Measurements from ENCODE around the gene MARCHF5.
"Not testable (repeated sequence)": the region's sequence is repeated elsewhere in the genome, so short reads cannot be mapped to it uniquely, and the experiment has no call there.

MARCHF5 gene

GRCh38 chr10:92305133-92306072 lies 14.4 kb downstream of the MARCHF5 start:
- DNase-seq = no peak

DNA sequence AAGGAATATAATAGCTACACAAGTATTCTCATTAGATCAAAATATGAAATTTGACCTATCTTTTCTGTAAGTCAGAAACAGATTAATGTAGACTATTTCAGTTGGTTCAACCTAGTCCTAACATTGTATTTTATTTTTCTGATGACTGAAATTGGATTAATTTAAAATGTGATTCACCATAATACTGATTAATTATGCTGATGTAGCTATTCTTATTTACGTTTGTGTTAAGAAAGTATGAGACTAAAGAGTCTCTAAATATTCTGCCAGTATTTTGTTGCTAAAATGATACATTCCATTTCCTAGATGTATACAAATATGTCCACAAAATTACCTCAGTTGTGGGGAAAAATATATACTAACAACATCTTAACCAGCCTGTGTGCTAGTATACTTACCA lies 18.3 kb downstream of the MARCHF5 start:
- no peak for DNase-seq

DNA sequence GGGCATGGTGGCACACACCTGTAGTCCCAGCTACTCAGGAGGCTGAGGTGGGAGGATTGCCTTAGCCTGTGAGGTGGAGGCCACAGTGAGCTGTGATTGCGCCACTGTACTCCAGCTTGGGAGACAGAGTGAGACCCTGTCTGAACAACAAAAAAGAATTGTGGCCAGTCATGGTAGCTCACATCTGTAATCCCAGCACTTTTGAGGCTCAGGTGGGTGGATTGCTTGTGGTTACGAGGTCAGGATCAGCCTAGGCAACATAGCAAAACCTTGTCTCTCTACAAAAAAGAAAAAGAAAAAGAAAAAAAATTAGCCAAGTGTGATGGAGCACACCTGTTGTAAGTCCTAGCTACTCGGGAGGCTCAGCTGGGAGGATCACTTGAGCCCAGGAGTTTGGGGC lies 22.8 kb downstream of the MARCHF5 start:
- DNase-seq = no peak

GRCh38 chr10:92316610-92317009 lies 25.6 kb downstream of the MARCHF5 start:
- no peak for DNase-seq

DNA sequence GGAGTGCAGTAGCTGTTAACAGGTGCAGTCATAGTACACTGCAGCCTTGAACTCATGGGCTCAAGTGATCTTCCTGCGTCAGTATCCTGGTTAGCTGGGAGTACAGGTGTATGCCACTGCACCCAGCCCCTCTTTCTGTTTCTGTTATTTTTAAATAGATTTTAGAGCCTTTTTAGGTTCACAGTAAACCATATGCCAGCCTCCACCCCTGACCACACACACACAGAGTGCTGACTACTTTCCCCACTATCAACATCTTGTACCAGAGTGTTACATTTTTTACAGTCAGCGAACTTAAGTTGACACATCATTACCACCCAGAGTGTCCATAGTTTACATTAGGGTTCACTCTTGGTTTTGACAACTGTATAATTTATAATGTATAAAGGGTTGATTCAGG lies 32.1 kb downstream of the MARCHF5 start:
- no peak for DNase-seq

DNA sequence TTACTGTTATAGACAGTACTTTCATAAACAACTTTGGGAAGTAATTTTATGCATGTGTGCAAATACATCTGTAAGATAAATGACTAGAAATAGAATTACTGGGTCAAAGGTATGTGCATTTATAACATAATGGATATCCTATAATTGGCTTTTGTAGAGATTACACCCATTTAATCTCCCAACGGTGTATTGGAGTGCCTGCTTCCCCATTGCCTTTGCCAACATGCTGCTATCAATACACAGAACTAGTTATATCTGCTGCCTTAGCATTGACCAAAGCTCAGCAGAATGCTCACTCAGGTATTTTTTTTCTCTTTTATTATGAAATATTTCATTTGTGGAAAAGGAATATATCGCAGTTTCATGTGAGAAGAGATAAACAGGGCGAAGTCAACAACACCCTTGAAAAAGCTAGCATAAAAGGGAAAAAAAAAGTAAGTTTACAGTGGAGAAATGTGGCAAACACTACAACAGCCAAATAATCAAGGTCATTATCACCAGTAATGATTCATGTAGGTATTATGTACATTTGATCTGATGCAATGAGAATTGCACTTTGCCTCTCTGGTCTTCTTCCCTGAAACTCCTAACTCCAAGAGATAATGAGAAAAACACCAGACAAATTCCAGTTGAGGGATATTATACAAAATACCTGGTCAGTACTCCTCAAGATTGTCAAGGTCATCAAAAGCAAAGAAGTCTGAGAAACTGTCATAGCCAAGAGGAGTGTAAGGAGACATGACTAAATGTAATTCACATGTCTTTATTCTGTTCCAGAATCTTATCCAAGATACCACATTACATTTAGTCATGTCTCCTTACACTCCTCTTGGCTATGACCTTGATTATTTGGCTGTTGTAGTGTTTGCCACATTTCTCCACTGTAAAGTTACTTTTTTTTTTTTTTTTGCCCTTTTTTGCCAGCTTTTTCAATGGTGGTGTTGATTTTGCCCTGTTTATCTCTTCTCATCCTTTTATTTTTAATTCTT lies 36.8 kb downstream of the MARCHF5 start:
- DNase-seq = no peak

DNA sequence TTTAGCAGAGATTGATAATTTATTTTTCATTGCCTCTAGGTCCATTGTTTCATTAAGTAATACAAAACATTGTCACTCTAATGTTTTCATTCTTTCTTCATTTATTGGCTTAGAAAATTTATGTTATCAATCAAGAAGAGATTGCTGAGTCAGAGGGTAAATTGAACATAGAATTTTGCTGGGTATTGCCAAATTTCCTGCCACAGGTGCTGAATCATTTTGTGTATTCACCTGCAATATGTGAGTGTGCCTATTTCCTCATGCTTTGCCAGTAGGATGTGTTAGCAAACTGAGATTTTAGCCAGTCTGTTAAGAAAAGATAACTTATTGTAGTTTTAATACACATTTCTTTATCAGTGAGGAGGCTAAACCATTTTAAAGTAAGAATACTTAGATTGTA lies 38.0 kb downstream of the MARCHF5 start:
- DNase-seq = no peak

DNA sequence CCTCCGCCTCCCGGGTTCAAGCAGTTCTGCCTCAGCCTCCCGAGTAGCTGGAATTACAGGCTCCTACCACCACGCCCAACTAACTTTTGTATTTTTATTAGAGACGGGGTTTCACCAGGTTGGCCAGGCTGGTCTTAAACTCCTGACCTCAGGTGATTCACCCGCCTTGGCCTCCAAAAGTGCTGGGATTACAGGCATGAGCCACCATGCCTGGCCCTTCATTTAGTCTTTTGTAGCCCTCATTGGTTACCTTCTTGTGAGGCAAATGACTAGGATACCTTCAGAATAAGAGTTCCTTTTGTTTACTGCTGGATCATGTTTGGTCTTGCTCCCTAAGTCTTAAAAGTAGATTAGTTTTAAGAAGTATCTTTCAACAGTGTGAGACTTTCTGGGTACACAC lies 39.0 kb downstream of the MARCHF5 start:
- not testable (repeated sequence) for DNase-seq

- DNase-seq = no peak
Measured at GRCh38 chr10:92342796-92343195, 51.8 kb downstream of the MARCHF5 start.

DNA sequence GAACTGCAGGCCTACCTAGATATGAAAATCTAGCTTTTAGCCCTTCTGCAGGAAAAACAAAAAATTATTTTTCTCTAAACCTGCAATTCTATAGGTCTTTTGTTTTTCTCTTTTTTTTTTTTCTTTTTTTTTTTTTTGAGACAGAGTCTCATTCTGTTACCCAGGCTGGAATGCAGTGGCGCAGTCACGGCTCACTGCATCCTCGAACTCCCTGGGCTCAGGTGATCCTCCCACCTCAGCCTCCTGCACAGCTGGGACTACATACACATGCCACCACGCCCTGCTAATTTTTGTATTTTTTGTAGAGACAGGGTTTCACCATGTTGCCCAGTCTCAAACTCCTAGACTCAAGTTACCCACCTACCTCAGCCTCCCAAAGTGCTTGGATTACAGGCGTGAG lies 54.6 kb downstream of the MARCHF5 start:
- not testable (repeated sequence) for DNase-seq

- DNase-seq = not testable (repeated sequence)
Measured at GRCh38 chr10:92347035-92347676, 56.2 kb downstream of the MARCHF5 start.

GRCh38 chr10:92350411-92350810 lies 59.4 kb downstream of the MARCHF5 start:
- DNase-seq = no peak

- no peak for DNase-seq
Measured at GRCh38 chr10:92354587-92354986, 63.6 kb downstream of the MARCHF5 start.

DNA sequence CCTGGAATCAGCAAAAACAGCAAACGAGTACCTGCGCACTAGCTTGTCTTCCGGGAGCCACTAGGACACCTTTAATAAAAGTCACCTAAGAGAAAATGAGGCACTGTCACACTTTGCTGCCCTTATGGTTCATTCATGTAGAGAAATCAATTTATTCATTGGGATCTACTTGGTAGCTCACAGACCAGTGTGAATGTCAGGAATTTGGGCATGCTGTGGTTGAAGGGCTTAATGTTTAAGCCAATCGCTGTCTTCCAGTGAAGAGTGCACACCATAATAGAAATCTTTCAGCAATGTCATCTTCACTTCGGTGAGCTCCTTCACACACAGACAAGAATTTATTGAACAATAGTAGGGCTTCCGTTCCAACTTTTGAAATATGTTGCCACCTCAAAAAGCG lies 65.1 kb downstream of the MARCHF5 start:
- no peak for DNase-seq

DNA sequence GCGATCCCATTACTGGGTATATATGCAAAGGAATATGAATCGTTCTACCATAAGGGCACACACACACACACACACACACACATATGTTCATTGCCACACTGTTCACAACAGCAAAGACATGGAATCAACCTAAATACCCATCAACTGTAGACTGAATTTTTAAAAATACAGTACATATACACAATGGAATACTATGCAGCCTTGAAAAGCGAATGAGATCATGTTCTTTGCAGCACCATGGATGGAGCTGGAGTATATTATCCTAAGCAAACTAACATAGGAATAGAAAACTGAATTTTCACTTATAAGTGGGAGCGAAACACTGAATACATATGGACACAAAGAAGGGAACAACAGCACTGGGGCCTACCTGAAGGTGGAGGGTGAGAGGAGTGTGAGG lies 72.5 kb downstream of the MARCHF5 start:
- no peak for DNase-seq

GRCh38 chr10:92366412-92367021 lies 75.5 kb downstream of the MARCHF5 start:
- no peak for DNase-seq

GRCh38 chr10:92377962-92378361 lies 87.0 kb downstream of the MARCHF5 start:
- DNase-seq = no peak

DNA sequence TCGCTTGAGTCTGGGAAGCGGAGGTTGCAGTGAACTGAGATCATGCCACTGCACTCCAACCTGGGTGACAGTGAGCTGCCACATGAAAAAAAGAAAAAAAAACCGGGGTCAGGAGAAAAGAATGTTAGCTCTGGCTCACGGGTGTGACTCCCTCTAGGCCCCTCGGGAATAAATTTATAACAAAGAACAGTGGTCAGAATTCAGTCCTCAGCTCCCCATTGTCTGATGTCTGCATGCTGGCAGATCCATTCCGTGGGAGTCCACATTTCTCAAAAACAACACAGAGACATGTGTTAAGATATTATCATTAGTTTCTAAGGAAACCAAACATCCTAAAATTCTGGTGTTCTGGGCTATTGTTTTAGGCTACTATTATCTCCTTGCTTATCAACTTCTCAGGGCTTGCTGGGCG lies 90.6 kb downstream of the MARCHF5 start:
- DNase-seq = no peak

DNA sequence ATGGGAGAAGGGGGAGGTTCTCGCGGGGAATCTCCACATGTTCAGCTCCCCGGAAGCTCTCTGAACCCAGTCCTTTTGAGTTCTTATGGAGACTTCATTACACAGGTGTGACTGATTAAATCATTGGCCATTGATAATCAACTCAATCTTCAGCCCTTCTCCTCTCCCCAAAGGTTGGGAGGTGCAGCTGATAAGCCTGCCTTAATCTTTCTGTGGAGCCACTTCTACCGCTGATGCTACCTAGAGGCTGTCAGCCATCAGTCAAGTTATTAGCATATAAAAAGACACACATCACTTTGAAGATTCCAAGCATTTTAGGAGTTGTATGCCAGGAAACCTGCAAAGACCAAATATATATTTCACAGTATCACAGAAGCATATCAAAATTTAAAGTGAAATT lies 91.7 kb downstream of the MARCHF5 start:
- DNase-seq = no peak

- DNase-seq = no peak
Measured at GRCh38 chr10:92384741-92385140, 93.8 kb downstream of the MARCHF5 start.

- DNase-seq = no peak
Measured at GRCh38 chr10:92385831-92386230, 94.9 kb downstream of the MARCHF5 start.

GRCh38 chr10:92387289-92387940 lies 96.4 kb downstream of the MARCHF5 start:
- DNase-seq = no peak

Measured in cerebellar nuclear complex (tissue), 1 donor.